Progenitor cell of endocrine pancreas (in vitro differentiated cells): ENCODE measurements around the gene UPP2. TPM values are rescaled to one million over a fixed set of nuclear protein-coding genes. Genes with fewer than 3 reads are reported as not detected.

Source experiments
- DNase-seq: peaks from one replicate; pipeline ENCODE4 v3.0.0; 2021; ENCODE audit warnings: low spot score; ENCODE audit not compliant: unreplicated experiment
- H3K27ac Mint-ChIP-seq: 2 replicates; pipeline ENCODE4 v1.8.0; 2021; ENCODE audit warnings: mild to moderate bottlenecking, moderate library complexity, mixed read lengths
- H3K27me3 Mint-ChIP-seq: 2 replicates; pipeline ENCODE4 v1.8.0; 2021; ENCODE audit warnings: mixed read lengths
- H3K36me3 Mint-ChIP-seq: 2 replicates; pipeline ENCODE4 v1.8.0; 2022; ENCODE audit warnings: mixed read lengths; ENCODE audit not compliant: insufficient read depth
- H3K4me1 Mint-ChIP-seq: 2 replicates; pipeline ENCODE4 v1.8.0; 2021; ENCODE audit warnings: low read depth, mixed read lengths
- H3K4me3 Mint-ChIP-seq: 2 replicates; pipeline ENCODE4 v1.8.0; 2021; ENCODE audit warnings: low read depth, mild to moderate bottlenecking, moderate library complexity, mixed read lengths
- H3K9me3 Mint-ChIP-seq: 2 replicates; pipeline ENCODE4 v1.8.0; 2021; ENCODE audit warnings: low read depth, mixed read lengths
- CTCF ChIP-seq: fragments of 200-600 bp; sonication (generic); IDR thresholded peaks from one replicate; pipeline ENCODE4 v1.5.0; 2021; ENCODE audit warnings: antibody characterized with exemption, mild to moderate bottlenecking; ENCODE audit not compliant: unreplicated experiment
- total RNA-seq: library from RNA; stranded (reverse); gene quantifications from 2 replicates; pipeline ENCODE4 v1.2.1, GENCODE V29; 2021

Gene UPP2
- total RNA-seq, 1 donor from 2014 or later, result not detected

- Mint-ChIP-seq H3K4me1 (peaks cover 1% of the 10 kb centered on the region), H3K36me3 (no peaks in the 10 kb centered on the region), H3K4me3 (no peak overlapping the region), H3K27me3 (no peaks in the 10 kb centered on the region), H3K9me3 (peaks cover 3% of the 10 kb centered on the region), H3K27ac (no peak overlapping the region)
- no peak for DNase-seq
- no peak for TF ChIP-seq CTCF
These were observed 12.8 kb downstream of the UPP2 start for GRCh38 chr2:158114516-158114915.

- Mint-ChIP-seq H3K27me3 (no peaks in the 10 kb centered on the region), H3K27ac (no peak overlapping the region), H3K4me1 (peaks cover 1% of the 10 kb centered on the region), H3K4me3 (no peak overlapping the region), H3K36me3 (no peaks in the 10 kb centered on the region), H3K9me3 (peaks cover under 1% of the 10 kb centered on the region)
- TF ChIP-seq CTCF, result no peak
- no peak for DNase-seq
These were observed 13.6 kb downstream of the UPP2 start for GRCh38 chr2:158115202-158115767.

- DNase-seq, result no peak
- H3K4me1 Mint-ChIP-seq, result peaks cover 5% of the 10 kb centered on the region
- no peak overlapping the region for H3K27ac Mint-ChIP-seq
- no peaks in the 10 kb centered on the region for H3K36me3 Mint-ChIP-seq
- H3K27me3 Mint-ChIP-seq, result no peaks in the 10 kb centered on the region
- H3K9me3 Mint-ChIP-seq, result no peaks in the 10 kb centered on the region
- H3K4me3 Mint-ChIP-seq, result no peak overlapping the region
- TF ChIP-seq CTCF, result no peak
These were observed 15.3 kb downstream of the UPP2 start for GRCh38 chr2:158116936-158117335.

- Mint-ChIP-seq H3K27ac (no peak overlapping the region), H3K27me3 (peaks cover 5% of the 10 kb centered on the region), H3K4me1 (peaks cover 5% of the 10 kb centered on the region), H3K36me3 (no peaks in the 10 kb centered on the region), H3K4me3 (no peak overlapping the region), H3K9me3 (no peaks in the 10 kb centered on the region)
- no peak for TF ChIP-seq CTCF
- no peak for DNase-seq
These were observed 18.4 kb downstream of the UPP2 start for GRCh38 chr2:158120102-158120501.

- Mint-ChIP-seq H3K27ac (no peak overlapping the region), H3K4me1 (peaks cover 5% of the 10 kb centered on the region)
These were observed 19.3 kb downstream of the UPP2 start for GRCh38 chr2:158120664-158121641.

More at GRCh38 chr2:158120664-158121641, 19.3 kb downstream of the UPP2 start:
- Mint-ChIP-seq H3K9me3 (no peaks in the 10 kb centered on the region), H3K27me3 (peaks cover 5% of the 10 kb centered on the region), H3K4me3 (no peak overlapping the region), H3K36me3 (no peaks in the 10 kb centered on the region)
- DNase-seq, result no peak
- no peak for TF ChIP-seq CTCF
